BLaER1 treated with 17β-estradiol and CSF1 and Interleukin-3, amounts not matched to agents 10 nM and 100 nM (cell line): ENCODE results near the gene GLRA3.
"Not testable (repeated sequence)": the region's sequence is repeated elsewhere in the genome, so short reads cannot be mapped to it uniquely, and the experiment has no call there.

Experiments
- H3K27ac ChIP-seq, 11 experiments: shearing (Covaris generic); formaldehyde crosslinking; 2 replicates each; pipeline ENCODE4 v1.8.1; 2022
- H3K27me3 ChIP-seq, 11 experiments: shearing (Covaris generic); formaldehyde crosslinking; 2 replicates each; pipeline ENCODE4 v1.8.1; 2022
- H3K36me3 ChIP-seq, 11 experiments: shearing (Covaris generic); formaldehyde crosslinking; 2 replicates each; pipeline ENCODE4 v1.8.1; 2022
- H3K4me1 ChIP-seq, 10 experiments: shearing (Covaris generic); formaldehyde crosslinking; 2 replicates each; pipeline ENCODE4 v1.8.1; 2022
- H3K4me2 ChIP-seq, 11 experiments: shearing (Covaris generic); formaldehyde crosslinking; 2 replicates each; pipeline ENCODE4 v1.8.1; 2022
- H3K4me3 ChIP-seq, 10 experiments: shearing (Covaris generic); formaldehyde crosslinking; 2 replicates each; pipeline ENCODE4 v1.8.1; 2022
- H3K9ac ChIP-seq, 11 experiments: shearing (Covaris generic); formaldehyde crosslinking; 2 replicates each; pipeline ENCODE4 v1.8.1; 2022
- H3K9me3 ChIP-seq, 11 experiments: shearing (Covaris generic); formaldehyde crosslinking; replicated peaks in 1 of 11; 2 replicates each; pipeline ENCODE4 v1.8.1; 2022
- H4K20me1 ChIP-seq, 11 experiments: shearing (Covaris generic); formaldehyde crosslinking; 2 replicates each; pipeline ENCODE4 v1.8.1; 2022
- Cebpa-rat ChIP-seq, 11 experiments: shearing (Covaris generic); IDR thresholded peaks; 2 replicates each; pipeline ENCODE4 v1.8.1; 2022

Gene GLRA3

DNA sequence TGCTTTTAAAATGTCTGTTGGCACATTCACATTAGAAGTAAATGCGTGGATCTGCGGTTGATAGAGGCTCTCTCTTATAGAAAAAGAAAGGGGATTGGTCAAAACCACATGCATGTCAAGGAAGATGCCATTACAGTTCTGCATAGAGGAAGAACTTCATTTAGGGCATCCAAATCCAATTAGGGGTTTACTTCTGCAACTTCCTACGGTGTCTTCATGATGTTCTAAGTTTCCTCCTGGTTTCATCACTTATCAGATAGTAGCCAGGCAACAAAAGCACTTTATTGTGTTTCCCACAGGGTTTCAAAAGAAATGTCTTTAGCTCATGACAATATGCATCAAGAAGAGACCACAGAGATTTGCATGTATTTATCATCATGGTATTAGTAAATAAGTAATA lies 170.8 kb downstream of the GLRA3 start:
- H3K9ac ChIP-seq = no peak overlapping the region
- H3K9me3 ChIP-seq = no peaks in the 10 kb centered on the region
- no peak overlapping the region for H3K4me3 ChIP-seq
- no peaks in the 10 kb centered on the region for H3K27me3 ChIP-seq
- no peaks in the 10 kb centered on the region for H4K20me1 ChIP-seq
- H3K36me3 ChIP-seq = no peaks in the 10 kb centered on the region
- no peak overlapping the region for H3K4me2 ChIP-seq
- TF ChIP-seq Cebpa-rat (IDR thresholded peaks at IDR 0.05) = no peak
- no peak overlapping the region for H3K27ac ChIP-seq
- H3K4me1 ChIP-seq = no peaks in the 10 kb centered on the region

DNA sequence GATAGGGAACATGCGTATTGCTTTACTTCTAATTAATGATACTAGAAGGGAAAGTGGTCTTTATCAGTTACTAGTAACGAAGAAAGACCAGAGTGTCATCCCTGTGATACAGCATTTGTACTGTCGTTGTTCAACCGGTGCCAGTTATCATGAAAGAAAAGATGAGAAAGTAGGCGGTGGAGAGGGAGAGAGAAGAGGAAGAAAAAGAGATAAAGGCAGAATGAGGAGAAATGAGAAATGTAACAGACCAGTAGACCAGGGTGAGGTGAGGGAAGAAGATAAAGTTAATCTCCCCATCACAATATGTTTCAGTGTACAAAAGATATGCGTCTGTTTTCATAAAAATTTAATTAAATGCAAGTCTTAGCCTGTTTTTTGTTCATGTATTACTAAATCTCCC lies 171.6 kb downstream of the GLRA3 start:
- Histone ChIP-seq H3K4me3 (no peak overlapping the region), H3K4me2 (no peak overlapping the region), H3K9me3 (no peaks in the 10 kb centered on the region), H3K4me1 (no peaks in the 10 kb centered on the region), H4K20me1 (no peaks in the 10 kb centered on the region), H3K27me3 (no peaks in the 10 kb centered on the region), H3K36me3 (no peaks in the 10 kb centered on the region), H3K9ac (no peak overlapping the region), H3K27ac (no peak overlapping the region)
- TF ChIP-seq Cebpa-rat (IDR thresholded peaks at IDR 0.05) = no peak

DNA sequence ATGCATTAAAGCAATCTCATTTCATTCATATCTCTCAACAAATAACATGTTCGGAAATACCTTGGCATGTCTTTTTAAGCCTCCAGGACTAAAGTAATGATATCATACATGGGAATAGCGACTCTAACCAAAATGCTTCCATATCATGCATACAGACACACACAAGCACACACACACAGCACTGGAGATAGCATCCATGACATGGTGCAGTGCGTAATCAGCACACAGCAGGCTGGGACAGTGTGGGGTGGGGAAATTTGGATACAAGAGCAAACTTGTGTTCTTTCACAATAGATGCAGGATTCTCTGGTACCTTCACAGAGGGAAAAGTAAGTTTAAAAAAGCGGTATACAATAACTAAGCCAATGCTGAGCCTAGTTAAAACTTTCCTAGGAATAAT lies 174.4 kb downstream of the GLRA3 start:
- H3K36me3 ChIP-seq = no peaks in the 10 kb centered on the region
- H4K20me1 ChIP-seq = no peaks in the 10 kb centered on the region
- H3K4me2 ChIP-seq = no peak overlapping the region
- no peak overlapping the region for H3K9ac ChIP-seq
- H3K4me3 ChIP-seq = no peak overlapping the region
- no peak for TF ChIP-seq Cebpa-rat (IDR thresholded peaks at IDR 0.05)
- H3K27ac ChIP-seq = no peak overlapping the region
- no peaks in the 10 kb centered on the region for H3K4me1 ChIP-seq
- no peaks in the 10 kb centered on the region for H3K27me3 ChIP-seq
- H3K9me3 ChIP-seq = no peaks in the 10 kb centered on the region

DNA sequence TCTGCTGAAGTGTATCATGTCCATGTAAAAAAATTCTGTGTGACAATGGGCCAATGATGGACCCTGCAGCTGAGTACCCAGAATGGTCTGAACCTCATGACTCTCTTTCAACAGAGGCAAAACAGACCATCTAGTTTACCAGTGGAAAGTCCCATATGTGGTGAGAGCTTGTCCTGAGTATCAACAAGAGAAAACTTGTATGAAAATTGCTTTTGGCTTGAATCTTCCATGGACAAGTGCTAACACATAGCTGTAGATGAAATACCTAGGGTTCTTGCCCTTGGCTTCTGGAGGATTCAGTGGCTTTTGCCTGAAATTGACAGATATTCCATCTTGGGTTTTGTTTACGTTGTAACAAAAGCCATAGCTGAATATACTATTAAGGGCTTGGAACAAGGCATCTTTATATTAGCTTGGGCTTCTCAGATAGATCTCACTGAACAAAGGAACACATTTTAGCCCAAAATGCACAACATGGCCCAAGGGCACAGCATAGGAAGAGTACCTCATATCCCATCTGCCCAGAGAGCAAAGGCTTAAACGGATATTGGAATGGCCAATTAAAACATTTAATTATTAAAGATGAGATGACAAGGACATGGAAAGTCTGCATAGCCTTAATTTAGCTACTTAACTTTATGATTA lies 178.2 kb downstream of the GLRA3 start:
- no peaks in the 10 kb centered on the region for H3K4me1 ChIP-seq
- H3K27ac ChIP-seq = no peak overlapping the region
- H3K4me2 ChIP-seq = no peak overlapping the region
- H3K4me3 ChIP-seq = no peak overlapping the region
- H4K20me1 ChIP-seq = no peaks in the 10 kb centered on the region
- no peaks in the 10 kb centered on the region for H3K9me3 ChIP-seq
- H3K36me3 ChIP-seq = no peaks in the 10 kb centered on the region
- no peak overlapping the region for H3K9ac ChIP-seq
- H3K27me3 ChIP-seq = no peaks in the 10 kb centered on the region
- TF ChIP-seq Cebpa-rat (IDR thresholded peaks at IDR 0.05) = no peak

DNA sequence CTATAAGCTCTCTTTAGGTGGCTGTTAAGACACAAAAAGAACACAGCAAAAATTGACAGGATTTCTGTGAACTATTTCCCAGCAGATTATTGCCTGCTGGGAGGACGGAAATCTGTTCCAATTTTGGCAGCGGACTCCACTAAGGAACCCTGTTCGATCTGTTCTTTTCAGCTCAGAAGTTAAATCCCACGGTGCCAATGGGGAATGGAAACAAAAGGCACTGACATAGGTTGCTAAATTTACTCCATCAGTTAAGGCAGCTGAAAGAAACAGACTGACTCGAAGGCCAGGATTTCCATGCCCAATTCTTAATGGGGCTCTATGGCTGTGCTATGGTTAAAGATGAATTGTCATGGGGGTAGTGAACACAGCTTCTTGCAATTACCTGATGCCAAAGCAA lies 180.2 kb downstream of the GLRA3 start:
- Histone ChIP-seq H3K4me1 (no peaks in the 10 kb centered on the region), H3K4me2 (no peak overlapping the region), H4K20me1 (no peaks in the 10 kb centered on the region), H3K9me3 (no peaks in the 10 kb centered on the region), H3K9ac (no peak overlapping the region), H3K4me3 (no peak overlapping the region), H3K27me3 (no peaks in the 10 kb centered on the region), H3K36me3 (no peaks in the 10 kb centered on the region), H3K27ac (no peak overlapping the region)
- TF ChIP-seq Cebpa-rat (IDR thresholded peaks at IDR 0.05) = no peak

DNA sequence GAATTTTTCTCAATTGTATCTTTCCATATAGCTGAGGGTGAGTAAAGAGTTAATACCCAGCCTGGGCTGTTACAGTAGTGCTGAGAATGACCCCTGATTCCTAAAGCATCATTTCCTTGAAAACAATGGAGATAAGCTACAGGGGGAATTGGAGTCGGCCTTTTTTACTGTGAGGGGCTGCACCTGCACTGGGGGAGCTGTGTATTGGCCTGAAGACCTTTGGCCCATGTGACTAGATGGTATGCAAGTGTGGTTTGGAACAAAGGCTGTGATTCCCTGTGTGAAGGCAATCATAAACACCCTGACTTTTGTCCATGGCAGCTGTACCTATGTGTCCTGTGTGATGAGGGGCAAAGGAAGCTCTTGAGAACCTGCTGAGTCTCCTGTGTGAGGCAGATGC lies 182.7 kb downstream of the GLRA3 start:
- H3K4me1 ChIP-seq = no peaks in the 10 kb centered on the region
- H3K4me2 ChIP-seq = no peak overlapping the region
- no peaks in the 10 kb centered on the region for H4K20me1 ChIP-seq
- no peaks in the 10 kb centered on the region for H3K36me3 ChIP-seq
- no peak for TF ChIP-seq Cebpa-rat (IDR thresholded peaks at IDR 0.05)
- no peaks in the 10 kb centered on the region for H3K27me3 ChIP-seq
- H3K27ac ChIP-seq = no peak overlapping the region
- H3K9me3 ChIP-seq = no peaks in the 10 kb centered on the region
- H3K9ac ChIP-seq = no peak overlapping the region
- no peak overlapping the region for H3K4me3 ChIP-seq

DNA sequence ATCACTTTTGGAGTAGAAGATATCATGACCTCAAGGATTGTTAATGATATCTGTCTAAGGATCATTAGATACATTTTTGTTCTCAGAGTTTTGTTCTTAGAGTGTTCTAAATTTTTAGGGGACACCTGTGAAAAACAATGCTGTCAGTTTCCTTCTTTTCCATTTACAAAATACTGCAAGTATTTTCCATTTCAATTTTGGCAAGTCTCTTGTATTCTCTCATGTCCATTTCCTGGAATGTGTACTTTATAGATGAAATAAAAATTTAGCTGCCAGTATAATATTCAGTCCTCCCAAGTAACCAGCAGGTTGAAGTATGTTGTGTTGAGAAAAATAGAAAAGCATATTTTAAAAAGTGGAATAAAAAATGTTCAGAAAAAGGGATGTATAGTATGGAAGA lies 188.9 kb downstream of the GLRA3 start:
- H3K9me3 ChIP-seq = no peaks in the 10 kb centered on the region
- H4K20me1 ChIP-seq = no peaks in the 10 kb centered on the region
- H3K36me3 ChIP-seq = no peaks in the 10 kb centered on the region
- H3K27me3 ChIP-seq = no peaks in the 10 kb centered on the region
- TF ChIP-seq Cebpa-rat (IDR thresholded peaks at IDR 0.05) = no peak
- no peak overlapping the region for H3K4me2 ChIP-seq
- no peak overlapping the region for H3K9ac ChIP-seq
- no peak overlapping the region for H3K27ac ChIP-seq
- no peak overlapping the region for H3K4me3 ChIP-seq
- H3K4me1 ChIP-seq = no peaks in the 10 kb centered on the region

DNA sequence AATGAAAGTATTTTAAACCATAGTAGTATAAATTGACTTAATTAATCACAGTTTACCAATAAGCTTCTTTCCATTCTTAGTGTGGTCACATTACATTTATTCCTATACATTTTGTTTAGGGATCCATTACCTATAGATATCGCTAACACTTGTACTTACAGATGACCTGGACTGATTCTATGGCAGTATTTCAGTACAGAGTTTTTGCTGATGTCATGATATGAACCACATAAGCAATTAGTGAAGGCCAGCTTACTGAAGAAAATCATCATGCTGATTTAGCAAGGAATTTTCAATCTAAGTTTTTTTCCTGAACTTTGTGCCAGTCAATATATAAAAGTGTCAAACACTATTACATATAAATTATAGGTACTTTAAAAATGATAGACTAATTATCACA lies 193.3 kb downstream of the GLRA3 start:
- H3K4me3 ChIP-seq = no peak overlapping the region
- no peaks in the 10 kb centered on the region for H3K27me3 ChIP-seq
- H3K9me3 ChIP-seq = no peaks in the 10 kb centered on the region
- no peak overlapping the region for H3K9ac ChIP-seq
- H3K36me3 ChIP-seq = no peaks in the 10 kb centered on the region
- H3K27ac ChIP-seq = no peak overlapping the region
- TF ChIP-seq Cebpa-rat (IDR thresholded peaks at IDR 0.05) = no peak
- no peak overlapping the region for H3K4me2 ChIP-seq
- H4K20me1 ChIP-seq = no peaks in the 10 kb centered on the region
- no peaks in the 10 kb centered on the region for H3K4me1 ChIP-seq

DNA sequence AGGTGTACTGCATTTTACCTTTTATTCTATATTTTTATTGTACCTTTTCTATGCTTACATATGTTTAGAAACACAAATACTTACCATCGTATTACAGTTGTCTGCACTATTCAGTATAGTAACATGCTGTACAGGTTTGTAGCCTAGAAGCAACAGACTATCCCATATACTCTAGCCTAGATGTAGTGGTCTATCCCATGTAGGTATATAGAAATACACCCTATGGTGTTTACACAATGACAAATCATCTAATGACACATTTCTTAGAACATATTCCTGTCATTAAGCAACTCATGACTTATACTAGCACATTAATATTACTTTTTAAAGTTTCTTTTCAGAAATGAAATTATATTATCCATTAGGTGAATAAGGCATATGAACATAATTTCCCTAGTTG lies 195.6 kb downstream of the GLRA3 start:
- no peak for TF ChIP-seq Cebpa-rat (IDR thresholded peaks at IDR 0.05)
- Histone ChIP-seq H3K4me1 (no peaks in the 10 kb centered on the region), H3K4me3 (no peak overlapping the region), H3K9ac (no peak overlapping the region), H3K4me2 (no peak overlapping the region), H3K27me3 (no peaks in the 10 kb centered on the region), H3K9me3 (no peaks in the 10 kb centered on the region), H3K27ac (no peak overlapping the region), H4K20me1 (no peaks in the 10 kb centered on the region), H3K36me3 (no peaks in the 10 kb centered on the region)

DNA sequence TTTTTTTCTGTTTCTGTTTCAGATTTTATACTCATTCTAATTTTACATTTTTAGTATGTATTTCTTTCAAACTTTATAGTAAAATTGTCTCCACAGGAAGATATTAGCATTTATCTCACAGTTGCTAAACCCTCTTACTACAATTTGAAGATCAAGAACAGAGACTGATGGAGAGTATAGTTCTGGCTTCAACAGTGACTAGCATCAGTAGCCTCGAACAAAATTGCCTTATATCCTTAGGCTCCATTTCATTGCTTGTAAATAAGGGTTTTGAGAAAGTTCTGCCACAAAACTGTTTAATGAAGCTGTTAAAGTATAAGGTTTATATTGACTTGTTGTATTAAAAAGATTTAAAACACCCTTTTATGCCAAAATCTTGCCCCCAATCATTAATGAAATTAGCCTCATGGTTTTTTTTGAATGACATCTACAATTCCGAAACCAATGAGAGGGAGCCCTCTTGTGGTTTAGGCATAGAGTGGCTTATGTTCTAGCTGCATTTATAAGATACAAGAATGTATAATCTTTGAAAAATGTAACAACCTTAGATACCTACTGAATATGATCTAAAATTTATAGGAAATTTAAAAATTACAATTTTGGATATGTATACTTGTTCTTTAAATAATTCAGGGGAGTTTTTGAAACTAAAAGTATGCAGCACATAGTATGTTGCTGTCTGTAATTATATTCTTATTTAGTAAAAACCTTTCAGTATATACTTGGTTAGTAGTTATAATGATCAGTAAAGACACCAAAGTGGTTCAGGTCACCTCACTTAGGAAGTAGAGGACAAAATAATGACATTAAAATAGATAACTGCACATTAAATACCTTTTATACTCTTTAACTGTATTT lies 196.9 kb downstream of the GLRA3 start:
- Histone ChIP-seq H3K36me3 (no peaks in the 10 kb centered on the region), H3K27me3 (no peaks in the 10 kb centered on the region), H3K4me1 (no peaks in the 10 kb centered on the region), H3K9ac (no peak overlapping the region), H3K27ac (no peak overlapping the region), H3K4me2 (no peak overlapping the region), H3K4me3 (no peak overlapping the region), H3K9me3 (no peaks in the 10 kb centered on the region), H4K20me1 (no peaks in the 10 kb centered on the region)
- TF ChIP-seq Cebpa-rat (IDR thresholded peaks at IDR 0.05) = no peak

DNA sequence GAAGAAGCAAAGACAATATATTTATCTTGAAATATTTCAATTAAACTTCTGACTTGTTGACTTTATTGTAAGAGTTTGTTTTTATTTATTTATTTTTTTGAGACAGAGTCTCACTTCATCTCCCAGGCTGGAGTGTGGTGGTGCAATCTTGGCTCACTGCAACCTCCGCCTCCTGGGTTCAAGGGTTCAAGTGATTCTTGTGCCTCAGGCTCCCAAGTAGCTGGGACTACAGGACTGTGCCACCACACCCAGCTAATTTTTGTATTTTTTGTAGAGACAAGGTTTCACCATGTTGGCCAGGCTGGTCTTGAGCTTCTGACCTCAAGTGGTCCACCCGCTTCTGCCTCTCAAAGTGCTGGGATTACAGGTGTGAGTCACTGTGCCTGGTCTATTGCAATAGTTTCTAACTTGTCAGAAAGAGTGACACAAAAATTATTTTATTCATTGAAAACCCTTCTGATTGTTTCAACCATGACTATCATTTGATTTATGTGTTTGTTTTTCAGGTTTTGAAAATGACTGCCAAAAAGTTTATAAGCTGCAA lies 199.1 kb downstream of the GLRA3 start:
- not testable (repeated sequence) for H3K4me2 ChIP-seq, H3K36me3 ChIP-seq

More for the DNA sequence above, 199.1 kb downstream of the GLRA3 start:
- H3K4me1 ChIP-seq, H3K9ac ChIP-seq, H3K4me3 ChIP-seq, H3K27ac ChIP-seq, H3K27me3 ChIP-seq, H4K20me1 ChIP-seq, H3K9me3 ChIP-seq: not testable (repeated sequence)
